AG09319 (cell line): ENCODE data around the gene BMP4.

ENCODE experiments used
- DNase-seq: peaks from one replicate; pipeline ENCODE4 v3.0.0-alpha.2; 2010; ENCODE audit warnings: low read depth; ENCODE audit errors: extremely low read depth
- CTCF ChIP-seq: IDR thresholded peaks from 2 replicates; pipeline ENCODE4 v1.5.1; 2011; ENCODE audit warnings: low read depth, mild to moderate bottlenecking, inconsistent platforms, low read length, moderate library complexity

BMP4 gene

DNA sequence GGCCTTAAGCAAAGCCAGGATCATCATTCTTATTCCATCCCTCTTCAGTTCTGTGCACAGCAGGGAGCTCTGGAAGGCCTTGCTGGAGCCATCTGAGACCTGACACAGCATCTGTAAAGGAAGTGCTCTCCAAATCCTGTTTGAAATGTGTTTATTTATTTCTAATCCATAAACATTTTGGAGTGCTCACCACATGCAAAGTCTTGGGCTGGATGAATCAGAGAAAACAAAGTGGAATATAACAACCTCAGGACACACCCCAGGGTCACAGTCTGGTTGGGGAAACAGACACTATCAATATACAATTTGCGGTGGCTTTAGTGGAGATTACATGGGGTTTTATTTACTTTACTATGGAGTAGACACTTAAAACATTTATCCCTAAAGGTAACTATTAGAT, 54.3 kb downstream of the BMP4 start:
- DNase-seq = no peak

GRCh38 chr14:53900499-53900898, 56.1 kb downstream of the BMP4 start:
- DNase-seq = no peak
- TF ChIP-seq CTCF = no peak

More for the DNA sequence above, 54.3 kb downstream of the BMP4 start:
- no peak for TF ChIP-seq CTCF
